Measurements from ENCODE around the gene FXYD5. TPM values are rescaled to one million over a fixed set of nuclear protein-coding genes. Genes with fewer than 3 reads are reported as not detected.
"Not testable (repeated sequence)": the region's sequence is repeated elsewhere in the genome, so short reads cannot be mapped to it uniquely, and the experiment has no call there.

The FXYD5 gene
- total RNA-seq, 1 experiment from 2014 or later = 100 TPM

GRCh38 chr19:35128398-35129057 is 26.0 kb upstream of the FXYD5 start:
- H3K79me1 ChIP-seq (ENCODE audit: insufficient read depth, low read depth, low read length, poor library complexity, severe bottlenecking) = no peaks in the 10 kb centered on the region
- H3K18ac ChIP-seq (ENCODE audit: insufficient read length, low read depth, low read length) = no peak overlapping the region
- no peaks in the 10 kb centered on the region for H4K20me1 ChIP-seq (ENCODE audit: control insufficient read depth, insufficient read depth, insufficient read length)
- no peak overlapping the region for H2AK5ac ChIP-seq (ENCODE audit: insufficient read length, low read length)
- H4K91ac ChIP-seq (ENCODE audit: insufficient read length, low read depth, low read length) = no peak overlapping the region
- H3K23ac ChIP-seq (ENCODE audit: insufficient read length, low read depth, low read length) = no peak overlapping the region
- H4K8ac ChIP-seq (replicated peaks; ENCODE audit: insufficient read length, low read depth, low read length) = no peak overlapping the region
- no peak overlapping the region for H2BK120ac ChIP-seq (ENCODE audit: low read depth, low read length, poor library complexity, severe bottlenecking)
- H3K9ac ChIP-seq (ENCODE audit: extremely low read depth, insufficient read length, low read length) = no peak overlapping the region
- H2BK12ac ChIP-seq (ENCODE audit: insufficient read length, low read depth, low read length) = no peak overlapping the region
- H3K4ac ChIP-seq (ENCODE audit: low read depth, low read length) = no peak overlapping the region
- Mint-ChIP-seq H3K27ac (peak overlapping the region in 1 of 3 experiments; percentile 12; a peak in 1 of 7 replicates), H3K4me3 (no peak overlapping the region), H3K36me3 (ENCODE audit: insufficient read depth in 1 of 3, low read depth in 3 of 3) (no peaks in the 10 kb centered on the region), H3K27me3 (ENCODE audit: low read depth) (peaks cover 10% of the 10 kb centered on the region), H3K4me1 (peaks cover 8 to 13% of the 10 kb centered on the region in 2 experiments; a peak in 3 of 4 replicates), H3K9me3 (no peaks in the 10 kb centered on the region; a peak in 1 of 5 replicates)
- no peaks in the 10 kb centered on the region for H3K4me1 ChIP-seq (ENCODE audit: insufficient read depth, low read length)
- no peak overlapping the region for H3K27ac ChIP-seq (ENCODE audit: insufficient read length, low read depth, low read length)
- no peaks in the 10 kb centered on the region for H3K23me2 ChIP-seq (ENCODE audit: insufficient read length, low read depth, low read length, poor library complexity, severe bottlenecking)
- no peak overlapping the region for H3K14ac ChIP-seq (ENCODE audit: insufficient read depth, low read length)
- no peak overlapping the region for H3T11ph ChIP-seq (ENCODE audit: low read length)
- H3K9me3 ChIP-seq (ENCODE audit: control insufficient read depth, low read depth, low read length) = no peaks in the 10 kb centered on the region
- H2BK20ac ChIP-seq (ENCODE audit: low read depth, low read length, poor library complexity, severe bottlenecking) = no peak overlapping the region
- H4K5ac ChIP-seq (ENCODE audit: insufficient read length, low read depth, low read length) = no peak overlapping the region
- H3K79me2 ChIP-seq (ENCODE audit: insufficient read depth, low read length) = no peaks in the 10 kb centered on the region
- no peak overlapping the region for H3K4me2 ChIP-seq (ENCODE audit: insufficient read depth, insufficient read length, low read length)
- no peak overlapping the region for H2BK15ac ChIP-seq (ENCODE audit: low read depth, low read length)
- no peak for TF ChIP-seq CTCF (conservative IDR thresholded peaks at IDR 0.05)
- no peak for DNase-seq
- H2BK5ac ChIP-seq (ENCODE audit: insufficient read length, low read length) = no peak overlapping the region
- H3K56ac ChIP-seq (ENCODE audit: insufficient read length, low read depth, low read length) = no peak overlapping the region
- H2AFZ ChIP-seq (ENCODE audit: low read length) = no peak overlapping the region
- WGBS (ENCODE audit: extremely low coverage, insufficient read length, low lambda C conversion rate) = no CpG with 5 or more reads among the region's 9 CpGs
- no peaks in the 10 kb centered on the region; the same call in 1 of the 2 replicates for H3K27me3 ChIP-seq (ENCODE audit: insufficient read depth, low read length)

- not testable (repeated sequence) for H3T11ph ChIP-seq (ENCODE audit: low read length); H3K4me3 Mint-ChIP-seq; H3K4ac ChIP-seq (ENCODE audit: low read depth, low read length); H4K91ac ChIP-seq (ENCODE audit: insufficient read length, low read depth, low read length); H3K27me3 ChIP-seq (ENCODE audit: insufficient read depth, low read length); H3K56ac ChIP-seq (ENCODE audit: insufficient read length, low read depth, low read length); H3K23me2 ChIP-seq (ENCODE audit: insufficient read length, low read depth, low read length, poor library complexity, severe bottlenecking); H2AFZ ChIP-seq (ENCODE audit: low read length); H3K4me2 ChIP-seq (ENCODE audit: insufficient read depth, insufficient read length, low read length); H2BK12ac ChIP-seq (ENCODE audit: insufficient read length, low read depth, low read length); H3K27ac ChIP-seq (ENCODE audit: insufficient read length, low read depth, low read length); H2BK120ac ChIP-seq (ENCODE audit: low read depth, low read length, poor library complexity, severe bottlenecking); H4K20me1 ChIP-seq (ENCODE audit: control insufficient read depth, insufficient read depth, insufficient read length); H3K36me3 Mint-ChIP-seq (ENCODE audit: insufficient read depth in 1 of 3, low read depth in 3 of 3); H3K23ac ChIP-seq (ENCODE audit: insufficient read length, low read depth, low read length); H3K79me1 ChIP-seq (ENCODE audit: insufficient read depth, low read depth, low read length, poor library complexity, severe bottlenecking); H3K9ac ChIP-seq (ENCODE audit: extremely low read depth, insufficient read length, low read length); H3K27ac Mint-ChIP-seq; H2BK15ac ChIP-seq (ENCODE audit: low read depth, low read length); H2BK5ac ChIP-seq (ENCODE audit: insufficient read length, low read length); H4K8ac ChIP-seq (replicated peaks; ENCODE audit: insufficient read length, low read depth, low read length); H3K4me1 Mint-ChIP-seq; H2AK5ac ChIP-seq (ENCODE audit: insufficient read length, low read length); H3K14ac ChIP-seq (ENCODE audit: insufficient read depth, low read length); H3K18ac ChIP-seq (ENCODE audit: insufficient read length, low read depth, low read length); H2BK20ac ChIP-seq (ENCODE audit: low read depth, low read length, poor library complexity, severe bottlenecking); H3K79me2 ChIP-seq (ENCODE audit: insufficient read depth, low read length); H3K9me3 Mint-ChIP-seq; H3K4me1 ChIP-seq (ENCODE audit: insufficient read depth, low read length); H3K9me3 ChIP-seq (ENCODE audit: control insufficient read depth, low read depth, low read length); H4K5ac ChIP-seq (ENCODE audit: insufficient read length, low read depth, low read length); DNase-seq
- peaks cover 11% of the 10 kb centered on the region for H3K27me3 Mint-ChIP-seq (ENCODE audit: low read depth)
- no CpG with 5 or more reads among the region's 14 CpGs for WGBS (ENCODE audit: extremely low coverage, insufficient read length, low lambda C conversion rate)
Measured at GRCh38 chr19:35129724-35130274, 24.7 kb upstream of the FXYD5 start.
